GM20000 (cell line): ENCODE data around the gene LIN7A.

Source experiments
- DNase-seq: peaks from one replicate; pipeline ENCODE4 v3.0.0; 2012; ENCODE audit warnings: low spot score
- TF ChIP-seq, protein P1 (sequence below): IDR thresholded peaks from 2 replicates; pipeline ENCODE4 v1.5.1; 2012; ENCODE audit warnings: mild to moderate bottlenecking, control low read depth; ENCODE audit errors: extremely low read depth, missing control alignments

The LIN7A gene

DNA sequence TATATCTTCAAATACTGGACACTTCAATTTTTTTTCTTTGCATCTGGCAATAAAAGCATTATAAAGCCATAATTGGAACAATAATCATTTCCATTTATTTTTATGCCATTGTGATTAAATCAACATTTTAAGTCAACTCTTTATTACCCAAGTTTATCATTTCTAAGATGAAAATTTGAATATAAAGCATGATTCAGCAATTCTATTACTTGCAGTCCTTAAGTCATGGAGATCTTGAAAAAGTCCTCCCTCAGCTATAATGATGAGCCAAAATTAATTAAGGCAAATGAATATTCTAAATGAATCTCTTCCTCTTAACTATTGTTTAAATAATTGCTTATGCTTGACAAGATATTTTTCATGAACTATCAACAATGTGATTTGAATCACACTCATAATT, 65.7 kb downstream of the LIN7A start:
- TF ChIP-seq, protein P1, sequence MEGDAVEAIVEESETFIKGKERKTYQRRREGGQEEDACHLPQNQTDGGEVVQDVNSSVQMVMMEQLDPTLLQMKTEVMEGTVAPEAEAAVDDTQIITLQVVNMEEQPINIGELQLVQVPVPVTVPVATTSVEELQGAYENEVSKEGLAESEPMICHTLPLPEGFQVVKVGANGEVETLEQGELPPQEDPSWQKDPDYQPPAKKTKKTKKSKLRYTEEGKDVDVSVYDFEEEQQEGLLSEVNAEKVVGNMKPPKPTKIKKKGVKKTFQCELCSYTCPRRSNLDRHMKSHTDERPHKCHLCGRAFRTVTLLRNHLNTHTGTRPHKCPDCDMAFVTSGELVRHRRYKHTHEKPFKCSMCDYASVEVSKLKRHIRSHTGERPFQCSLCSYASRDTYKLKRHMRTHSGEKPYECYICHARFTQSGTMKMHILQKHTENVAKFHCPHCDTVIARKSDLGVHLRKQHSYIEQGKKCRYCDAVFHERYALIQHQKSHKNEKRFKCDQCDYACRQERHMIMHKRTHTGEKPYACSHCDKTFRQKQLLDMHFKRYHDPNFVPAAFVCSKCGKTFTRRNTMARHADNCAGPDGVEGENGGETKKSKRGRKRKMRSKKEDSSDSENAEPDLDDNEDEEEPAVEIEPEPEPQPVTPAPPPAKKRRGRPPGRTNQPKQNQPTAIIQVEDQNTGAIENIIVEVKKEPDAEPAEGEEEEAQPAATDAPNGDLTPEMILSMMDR = no peak
- DNase-seq = no peak

DNA sequence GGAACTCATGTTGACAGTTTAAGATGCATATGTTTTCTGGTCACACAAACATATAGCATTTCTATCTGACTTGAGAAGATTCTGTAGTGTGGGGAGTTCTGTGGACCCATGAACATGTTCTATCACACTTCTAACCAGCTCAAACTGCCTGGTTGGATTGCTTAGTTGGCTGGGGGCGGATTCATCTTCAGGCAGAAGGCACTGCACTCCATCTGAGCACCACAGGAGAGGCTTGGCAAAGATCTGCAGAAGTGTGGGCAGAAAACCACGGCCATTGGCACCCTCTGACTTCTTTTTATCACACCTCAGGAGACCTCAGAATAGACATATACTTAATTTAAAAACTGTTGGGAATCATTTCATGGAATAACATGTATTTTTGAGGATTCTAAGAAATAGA, 68.5 kb downstream of the LIN7A start:
- TF ChIP-seq, protein P1 = no peak
- no peak for DNase-seq

DNA sequence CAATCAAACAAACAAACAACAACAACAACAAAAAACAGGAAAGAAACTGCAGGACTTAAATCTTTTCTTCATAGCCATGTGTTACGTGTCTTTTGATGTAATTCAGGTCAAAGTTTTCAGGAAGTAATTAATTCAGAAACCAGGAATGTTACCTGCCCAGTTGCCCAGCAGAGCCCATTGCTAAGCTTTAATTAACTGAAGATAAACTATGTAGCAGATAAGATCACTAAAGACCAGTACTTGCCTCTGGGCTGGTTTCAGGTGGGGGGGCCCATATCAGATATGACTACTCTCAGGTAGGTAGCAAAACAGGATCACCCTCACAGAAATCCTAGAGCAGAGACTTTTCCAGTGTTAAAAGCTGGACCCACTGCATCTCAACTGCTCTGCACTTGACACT, 69.2 kb downstream of the LIN7A start:
- DNase-seq = no peak
- TF ChIP-seq, protein P1 = no peak

DNA sequence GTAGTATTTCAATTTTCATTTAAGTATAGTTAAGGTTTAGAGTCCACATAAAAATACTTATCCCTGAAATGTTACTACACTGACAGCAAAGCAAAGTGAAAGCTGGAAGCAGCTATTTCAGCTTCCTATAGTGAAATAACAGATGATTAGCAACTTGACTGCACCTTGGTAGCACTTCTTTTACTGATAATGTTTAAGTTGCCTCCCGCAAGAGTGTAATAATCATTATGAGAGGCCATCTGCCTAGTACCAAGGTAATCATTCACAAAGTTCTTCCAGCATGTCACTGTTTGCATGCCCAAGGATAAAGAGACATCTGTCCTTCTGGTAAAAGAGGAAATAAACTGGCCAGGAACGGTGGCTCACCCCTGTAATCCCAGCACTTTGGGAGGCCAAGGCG, 69.8 kb downstream of the LIN7A start:
- DNase-seq = no peak
- TF ChIP-seq, protein P1 = no peak

DNA sequence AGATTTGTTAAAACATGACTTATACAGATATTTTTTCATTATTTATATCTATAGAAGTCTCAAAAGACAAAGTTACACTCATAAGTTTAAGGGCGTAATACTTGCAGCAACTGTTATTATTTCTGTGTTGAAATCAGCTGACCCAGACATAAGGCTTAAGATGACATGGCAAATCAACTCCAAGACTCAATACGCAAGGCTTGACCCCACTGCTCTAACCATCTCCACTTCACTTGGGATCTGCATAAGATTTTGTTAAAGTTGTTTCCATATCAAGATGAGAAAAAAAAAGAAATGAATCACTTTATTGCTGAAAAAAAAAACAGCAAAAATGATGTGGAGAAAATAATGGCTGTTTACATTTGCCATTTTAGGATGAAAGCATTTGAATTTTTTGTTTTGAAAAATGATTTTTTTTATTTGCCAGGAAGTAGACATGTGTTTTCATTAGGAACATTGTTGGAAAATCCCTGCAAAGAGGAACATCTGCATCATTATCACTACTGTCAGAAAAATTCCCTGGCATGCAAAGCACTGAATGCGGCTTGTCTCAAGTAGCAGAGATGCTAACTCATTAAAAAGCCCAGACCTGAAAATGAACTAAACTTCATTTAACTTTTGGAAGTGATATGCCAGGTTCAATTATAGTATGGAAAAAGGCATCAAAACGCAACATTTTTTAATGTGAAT, 73.5 kb downstream of the LIN7A start:
- TF ChIP-seq, protein P1 = no peak
- DNase-seq = no peak

DNA sequence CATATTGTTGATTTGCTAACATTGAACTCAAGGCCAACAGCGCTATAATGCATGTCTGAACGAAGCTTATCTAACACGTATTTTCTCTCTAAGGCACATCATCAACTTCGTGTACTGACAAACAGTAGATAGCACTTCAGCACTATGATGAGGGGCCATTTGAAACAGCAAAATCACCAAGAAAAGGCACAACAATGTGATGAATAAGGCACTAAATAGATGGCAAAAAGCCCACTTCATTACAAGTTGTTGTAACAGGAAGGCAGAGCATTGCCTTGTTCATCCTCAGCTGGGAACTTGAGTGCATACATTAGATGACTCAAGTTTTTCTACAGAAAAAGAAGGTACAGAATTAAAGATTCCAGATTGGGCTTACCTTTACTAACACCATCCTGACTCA, 75.2 kb downstream of the LIN7A start:
- TF ChIP-seq, protein P1 = no peak
- DNase-seq = no peak

DNA sequence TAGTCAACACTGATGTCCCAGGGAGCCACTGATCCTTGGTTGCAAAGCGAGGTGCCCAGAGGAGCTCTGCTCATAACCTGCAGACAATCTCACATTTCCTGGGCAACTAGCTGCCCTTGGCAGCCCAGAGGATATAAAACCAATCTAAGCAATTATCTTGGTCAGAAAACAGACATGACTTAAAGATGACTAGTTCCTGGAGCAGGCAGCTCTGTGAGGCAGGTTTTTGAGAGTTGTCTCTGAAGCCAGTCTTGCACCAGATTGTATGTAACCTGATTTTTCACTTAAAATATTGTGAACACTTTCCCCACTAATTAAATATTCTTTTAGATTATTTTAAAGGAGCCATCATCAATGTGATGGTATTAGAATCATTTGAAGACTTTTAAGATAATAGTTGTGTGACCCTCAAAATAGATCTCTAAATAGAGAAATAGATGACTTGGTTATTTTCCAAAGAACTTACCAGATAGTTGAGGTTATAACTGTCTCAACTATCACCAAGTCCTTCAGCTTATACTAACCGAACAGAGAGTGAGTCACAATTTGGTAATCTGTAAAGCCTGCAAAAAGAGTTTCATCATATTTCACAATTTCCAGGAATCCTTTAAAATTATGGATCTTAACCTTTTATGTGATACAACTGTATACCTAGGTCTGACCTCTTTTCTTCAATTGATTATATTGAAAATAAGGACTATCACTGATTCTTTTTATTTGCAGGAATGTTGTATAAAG, 75.9 kb downstream of the LIN7A start:
- DNase-seq = no peak

More for the DNA sequence above, 75.9 kb downstream of the LIN7A start:
- TF ChIP-seq, protein P1 = no peak
